NCI-H2029 (cell line): ENCODE data around the gene SPATS2.
"Not testable (repeated sequence)": the region's sequence is repeated elsewhere in the genome, so short reads cannot be mapped to it uniquely, and the experiment has no call there.

Source experiments
- DNase-seq: peaks from one replicate; lab custom pipeline; 2025; lab: John Stamatoyannopoulos, UW

Gene SPATS2

DNA sequence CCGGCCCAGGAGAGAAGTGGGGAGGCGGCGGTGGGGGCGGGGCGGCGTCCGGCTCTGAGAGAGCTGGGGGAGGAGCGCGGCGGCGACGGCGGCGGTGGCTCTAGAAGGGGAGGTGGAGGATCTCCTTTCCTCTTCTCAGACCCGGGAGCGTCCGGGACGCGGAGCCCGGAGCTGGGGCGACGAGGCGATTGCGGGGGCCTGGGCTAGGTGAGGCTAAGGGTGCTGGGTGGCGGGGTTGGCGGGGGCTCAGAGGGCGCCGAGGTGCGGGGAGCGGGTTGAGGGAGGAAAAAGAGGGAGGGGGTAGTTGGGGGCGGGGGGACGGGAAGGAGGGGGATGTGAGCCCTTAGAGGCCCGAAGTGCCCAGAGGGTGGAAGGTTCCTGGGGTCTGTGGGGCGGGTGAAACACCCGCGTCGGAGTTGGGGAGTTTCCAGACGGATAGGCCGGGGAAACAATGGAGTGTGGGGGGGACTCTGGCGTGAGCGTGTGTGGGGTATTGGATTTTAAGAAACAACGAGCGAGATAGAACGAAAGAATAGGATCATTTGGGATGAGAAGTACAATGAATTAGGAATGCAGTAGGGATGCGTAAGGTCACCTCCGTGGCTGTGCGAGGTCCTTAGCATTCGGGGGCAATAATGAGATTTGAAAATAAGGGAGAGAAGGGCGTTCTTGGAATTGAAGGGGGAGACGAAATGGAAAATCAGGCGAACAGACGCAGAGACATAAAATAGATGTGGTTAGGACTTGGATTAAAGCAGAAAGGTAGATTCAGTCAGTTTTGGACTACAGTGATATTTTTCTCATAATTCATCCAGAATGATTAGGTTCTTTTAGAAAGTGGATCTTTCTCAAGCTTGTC, at the start of gene SPATS2:
Gene SPATS2, plus strand, starts transcription at position 82 of the 859 bp plus-strand sequence. CDS start 93,551 bp downstream, outside the sequence.
- DNase-seq = no peak

DNA sequence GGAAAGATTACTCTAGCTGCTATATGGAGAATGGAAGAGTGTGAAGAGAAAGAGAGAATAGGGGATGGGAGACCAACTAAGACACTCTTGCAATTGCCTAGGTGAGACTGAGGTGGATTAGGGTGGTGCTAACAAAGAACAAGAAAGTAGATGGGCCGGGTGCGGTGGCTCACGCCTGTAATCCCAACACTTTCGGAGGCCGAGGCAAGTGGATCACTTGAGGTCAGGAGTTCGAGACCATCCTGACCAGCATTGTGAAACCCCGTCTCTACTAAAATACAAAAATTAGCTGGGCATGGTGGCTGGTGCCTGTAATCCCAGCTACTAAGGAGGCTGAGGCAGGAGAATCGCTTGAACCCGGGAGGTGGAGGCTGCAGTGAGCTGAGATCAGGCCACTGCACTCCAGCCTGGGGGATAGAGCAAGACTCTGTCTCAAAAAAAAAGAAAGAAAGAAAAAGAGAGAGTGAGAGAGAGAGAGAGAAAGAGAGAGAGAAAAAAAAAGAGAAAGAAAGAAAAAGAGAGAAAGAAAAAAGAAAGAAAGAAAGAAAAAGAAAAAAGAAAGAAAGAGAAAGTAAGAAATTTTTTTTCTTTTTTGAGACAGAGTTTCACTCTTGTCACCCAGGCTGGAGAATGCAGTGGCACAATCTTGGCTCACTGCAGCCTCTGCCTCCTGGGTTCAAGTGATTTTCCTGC, 46.7 kb upstream of the SPATS2 start:
- DNase-seq = not testable (repeated sequence)

DNA sequence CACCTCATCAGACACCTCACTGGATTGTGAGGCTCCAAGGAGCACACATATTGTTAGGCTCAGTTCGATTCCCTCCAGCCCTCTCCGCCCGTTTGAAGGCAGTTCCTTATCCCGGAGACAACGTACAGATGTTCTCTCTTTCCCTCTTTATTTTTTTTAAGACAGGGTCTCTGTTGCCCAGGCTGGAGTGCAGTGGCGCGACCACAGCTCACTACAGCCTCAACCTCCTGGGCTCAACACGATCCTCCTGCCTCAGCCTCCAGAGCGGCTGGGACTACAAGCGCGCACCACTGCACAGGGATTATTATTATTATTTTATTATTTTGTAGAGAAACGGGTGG, 44.9 kb upstream of the SPATS2 start:
- DNase-seq = no peak

DNA sequence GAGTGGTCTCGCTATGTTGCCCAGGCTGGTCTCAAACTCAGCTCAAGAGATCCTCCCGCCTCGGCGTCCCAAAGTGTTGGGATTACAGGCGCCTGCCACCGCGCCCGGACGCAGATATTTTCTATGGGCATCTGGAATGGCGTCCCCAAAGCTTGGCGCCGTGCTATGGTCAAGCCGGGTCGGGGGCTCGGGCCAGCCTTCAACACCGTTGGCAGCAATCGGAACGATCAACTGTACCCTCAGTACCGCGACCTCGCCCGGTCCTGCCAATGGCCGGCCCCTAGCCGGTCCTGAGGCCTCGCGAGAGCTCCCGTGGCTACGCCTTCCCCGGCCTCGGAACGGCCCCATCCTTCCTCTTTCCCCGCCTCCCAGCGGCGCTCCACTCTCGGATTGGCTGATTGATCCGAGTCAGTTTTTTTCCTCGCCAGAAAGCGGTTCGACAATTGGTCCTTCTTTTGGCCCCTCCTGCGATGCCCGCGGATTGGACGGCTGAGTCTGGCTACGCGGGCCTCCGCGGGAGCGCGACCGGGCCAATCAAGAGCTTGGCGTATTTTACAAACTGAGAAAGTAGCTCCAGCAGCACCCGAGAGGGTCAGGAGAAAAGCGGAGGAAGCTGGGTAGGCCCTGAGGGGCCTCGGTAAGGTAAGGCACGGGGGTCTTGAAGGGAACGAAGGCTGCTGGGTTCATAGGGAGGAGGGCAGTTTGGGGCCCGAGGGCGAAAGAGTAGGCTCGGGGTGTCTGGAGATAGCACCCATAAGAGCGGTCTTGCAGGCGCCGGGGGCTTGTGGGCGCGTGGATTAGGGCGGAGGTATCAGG, 44.3 kb upstream of the SPATS2 start, which contains the start of gene TROAP:
Gene TROAP, plus strand, starts transcription at position 548 of the 816 bp plus-strand sequence. CDS start 354 bp downstream, outside the sequence.
- peak; percentile 99 for DNase-seq

DNA sequence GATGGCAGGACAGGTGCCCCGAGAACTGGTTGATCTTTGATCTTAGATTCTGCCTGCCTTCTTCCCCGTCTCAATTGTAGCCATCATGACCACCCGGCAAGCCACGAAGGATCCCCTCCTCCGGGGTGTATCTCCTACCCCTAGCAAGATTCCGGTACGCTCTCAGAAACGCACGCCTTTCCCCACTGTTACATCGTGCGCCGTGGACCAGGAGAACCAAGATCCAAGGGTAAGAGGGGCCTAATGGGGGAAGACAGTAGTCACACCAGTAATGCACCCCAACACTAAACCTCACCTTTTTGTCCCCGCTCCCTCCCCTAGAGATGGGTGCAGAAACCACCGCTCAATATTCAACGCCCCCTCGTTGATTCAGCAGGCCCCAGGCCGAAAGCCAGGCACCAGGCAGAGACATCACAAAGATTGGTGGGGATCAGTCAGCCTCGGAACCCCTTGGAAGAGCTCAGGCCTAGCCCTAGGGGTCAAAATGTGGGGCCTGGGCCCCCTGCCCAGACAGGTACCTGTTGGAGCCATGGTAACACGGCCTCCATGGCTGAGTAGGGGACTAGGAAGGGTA, 43.7 kb upstream of the SPATS2 start:
- DNase-seq = no peak

DNA sequence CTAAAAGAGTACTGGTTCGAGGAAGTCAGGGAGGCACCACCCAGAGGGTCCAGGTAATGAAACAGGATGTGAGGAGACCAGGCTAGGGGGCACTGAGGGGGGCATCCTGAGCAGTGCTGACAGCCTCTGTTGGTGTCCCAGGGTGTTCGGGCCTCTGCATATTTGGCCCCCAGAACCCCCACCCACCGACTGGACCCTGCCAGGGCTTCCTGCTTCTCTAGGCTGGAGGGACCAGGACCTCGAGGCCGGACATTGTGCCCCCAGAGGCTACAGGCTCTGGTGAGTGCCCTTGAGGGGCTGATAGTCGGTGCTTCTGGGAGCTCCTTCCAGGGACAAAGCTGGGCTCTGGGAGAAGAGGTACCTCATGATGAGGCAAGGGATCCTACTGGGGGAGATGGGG, 41.7 kb upstream of the SPATS2 start:
- DNase-seq = no peak

DNA sequence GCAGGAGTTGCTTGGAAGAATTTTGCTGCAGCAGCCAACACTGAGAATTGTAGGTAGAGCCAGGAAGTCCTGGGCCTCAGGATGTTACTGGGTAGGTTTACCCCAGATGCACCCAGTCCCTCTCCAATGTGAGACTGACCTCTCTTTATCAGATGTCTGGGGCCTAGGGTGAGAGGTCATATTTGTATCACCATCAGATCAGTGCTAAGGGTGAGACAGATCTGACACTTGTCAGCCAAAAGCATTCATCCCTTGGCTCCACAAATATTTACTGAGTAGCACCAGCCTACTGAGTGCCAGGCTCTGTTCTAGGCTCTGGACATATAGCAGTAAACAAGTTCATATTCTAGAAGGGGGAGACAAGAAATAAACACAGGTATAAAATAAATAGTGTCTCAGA, 39.9 kb upstream of the SPATS2 start:
- DNase-seq = no peak

DNA sequence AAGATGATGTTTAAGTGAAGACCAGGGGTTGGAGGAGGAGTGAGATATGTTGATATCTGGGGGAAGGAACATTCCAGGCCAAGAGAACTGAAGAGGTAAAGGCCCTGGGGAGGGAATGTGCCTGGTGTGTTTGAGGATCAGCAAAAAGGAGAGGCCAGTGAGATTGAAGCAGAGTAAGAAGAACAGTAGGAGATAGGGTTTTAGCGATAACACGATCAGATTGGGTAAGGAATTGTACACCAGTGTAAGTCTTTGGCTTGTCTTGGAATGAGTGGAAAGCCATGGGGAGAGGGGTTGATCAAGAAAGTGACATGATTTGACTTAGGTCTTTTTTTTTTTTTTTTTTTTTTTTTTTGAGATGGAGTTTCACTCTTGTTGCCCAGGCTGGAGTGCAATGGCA, 39.4 kb upstream of the SPATS2 start:
- no peak for DNase-seq

DNA sequence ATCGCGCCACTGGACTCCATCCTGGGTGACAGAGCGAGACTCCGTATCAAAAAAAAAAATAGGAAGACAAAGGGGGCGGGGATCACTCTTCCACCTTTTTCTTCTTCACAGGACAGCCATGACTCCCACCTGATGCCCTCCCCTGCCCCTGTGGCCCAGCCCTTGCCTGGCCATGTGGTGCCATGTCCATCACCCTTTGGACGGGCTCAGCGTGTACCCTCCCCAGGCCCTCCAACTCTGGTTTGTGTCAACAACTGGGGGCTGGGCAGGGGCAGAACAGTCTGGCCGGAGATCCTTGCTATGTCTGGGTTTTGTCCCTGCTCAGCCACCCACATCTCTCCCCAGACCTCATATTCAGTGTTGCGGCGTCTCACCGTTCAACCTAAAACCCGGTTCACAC, 38.4 kb upstream of the SPATS2 start:
- DNase-seq = no peak

DNA sequence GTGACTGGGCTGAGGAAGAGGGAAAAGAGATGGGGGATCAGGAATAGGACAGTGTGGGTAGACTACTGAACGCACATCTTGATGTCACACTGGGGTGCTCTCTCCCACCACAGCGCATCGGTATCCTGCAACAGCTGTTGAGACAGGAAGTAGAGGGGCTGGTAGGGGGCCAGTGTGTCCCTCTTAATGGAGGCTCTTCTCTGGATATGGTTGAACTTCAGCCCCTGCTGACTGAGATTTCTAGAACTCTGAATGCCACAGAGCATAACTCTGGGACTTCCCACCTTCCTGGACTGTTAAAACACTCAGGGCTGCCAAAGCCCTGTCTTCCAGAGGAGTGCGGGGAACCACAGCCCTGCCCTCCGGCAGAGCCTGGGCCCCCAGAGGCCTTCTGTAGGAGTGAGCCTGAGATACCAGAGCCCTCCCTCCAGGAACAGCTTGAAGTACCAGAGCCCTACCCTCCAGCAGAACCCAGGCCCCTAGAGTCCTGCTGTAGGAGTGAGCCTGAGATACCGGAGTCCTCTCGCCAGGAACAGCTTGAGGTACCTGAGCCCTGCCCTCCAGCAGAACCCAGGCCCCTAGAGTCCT, 37.1 kb upstream of the SPATS2 start:
- DNase-seq = no peak

DNA sequence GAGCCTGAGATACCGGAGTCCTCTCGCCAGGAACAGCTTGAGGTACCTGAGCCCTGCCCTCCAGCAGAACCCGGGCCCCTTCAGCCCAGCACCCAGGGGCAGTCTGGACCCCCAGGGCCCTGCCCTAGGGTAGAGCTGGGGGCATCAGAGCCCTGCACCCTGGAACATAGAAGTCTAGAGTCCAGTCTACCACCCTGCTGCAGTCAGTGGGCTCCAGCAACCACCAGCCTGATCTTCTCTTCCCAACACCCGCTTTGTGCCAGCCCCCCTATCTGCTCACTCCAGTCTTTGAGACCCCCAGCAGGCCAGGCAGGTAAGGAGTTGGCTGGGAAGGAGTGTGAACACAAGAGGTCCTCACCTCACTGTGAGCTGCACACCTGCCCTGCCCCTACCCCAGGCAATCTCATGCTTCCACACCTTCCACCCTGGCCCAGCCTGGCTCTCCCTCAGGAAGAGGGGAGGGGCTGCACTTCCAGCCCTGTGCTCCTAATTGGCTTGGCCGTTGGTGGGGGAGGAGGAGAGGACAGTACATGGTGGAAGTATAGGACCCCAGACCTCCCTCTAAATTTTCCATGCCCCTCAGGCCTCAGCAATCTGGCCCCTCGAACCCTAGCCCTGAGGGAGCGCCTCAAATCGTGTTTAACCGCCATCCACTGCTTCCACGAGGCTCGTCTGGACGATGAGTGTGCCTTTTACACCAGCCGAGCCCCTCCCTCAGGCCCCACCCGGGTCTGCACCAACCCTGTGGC, 36.5 kb upstream of the SPATS2 start:
- no peak for DNase-seq

DNA sequence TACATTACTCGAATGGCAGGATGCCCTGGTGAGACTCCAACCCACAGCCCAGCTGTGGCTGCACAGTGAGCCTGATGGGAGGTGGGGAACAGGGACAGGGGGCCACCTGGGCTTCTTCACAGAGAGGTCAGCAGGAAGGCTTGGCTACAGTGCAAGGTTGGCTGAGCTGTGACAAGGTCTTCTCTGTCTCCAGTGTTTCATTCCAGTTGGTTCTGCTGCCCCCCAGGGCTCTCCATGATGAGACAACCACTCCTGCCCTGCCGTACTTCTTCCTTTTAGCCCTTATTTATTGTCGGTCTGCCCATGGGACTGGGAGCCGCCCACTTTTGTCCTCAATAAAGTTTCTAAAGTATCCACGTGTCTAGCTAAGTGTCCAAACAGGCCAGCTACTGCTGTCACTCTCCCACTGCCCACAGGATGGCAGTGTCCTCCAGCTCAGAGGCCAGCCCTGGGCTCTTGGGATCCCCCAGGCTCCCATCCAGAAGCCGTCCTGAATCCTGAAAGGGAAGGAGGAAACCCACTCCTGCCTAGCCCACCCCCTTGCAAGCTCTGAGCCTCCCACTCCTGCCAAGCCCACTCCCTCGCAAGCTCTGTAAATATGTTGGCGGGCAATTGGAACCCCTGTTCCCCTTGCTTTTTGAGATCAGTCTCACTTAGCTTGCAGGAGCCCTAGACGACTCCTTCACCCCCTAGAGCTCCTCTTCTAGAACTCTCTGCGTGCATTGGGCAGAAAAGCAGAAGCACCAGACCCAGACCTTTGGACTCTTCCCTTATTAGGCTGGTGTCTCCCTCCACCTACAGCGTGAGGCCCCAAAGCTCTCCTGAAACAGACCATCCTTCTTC, 35.7 kb upstream of the SPATS2 start:
- peak; percentile 23 for DNase-seq

DNA sequence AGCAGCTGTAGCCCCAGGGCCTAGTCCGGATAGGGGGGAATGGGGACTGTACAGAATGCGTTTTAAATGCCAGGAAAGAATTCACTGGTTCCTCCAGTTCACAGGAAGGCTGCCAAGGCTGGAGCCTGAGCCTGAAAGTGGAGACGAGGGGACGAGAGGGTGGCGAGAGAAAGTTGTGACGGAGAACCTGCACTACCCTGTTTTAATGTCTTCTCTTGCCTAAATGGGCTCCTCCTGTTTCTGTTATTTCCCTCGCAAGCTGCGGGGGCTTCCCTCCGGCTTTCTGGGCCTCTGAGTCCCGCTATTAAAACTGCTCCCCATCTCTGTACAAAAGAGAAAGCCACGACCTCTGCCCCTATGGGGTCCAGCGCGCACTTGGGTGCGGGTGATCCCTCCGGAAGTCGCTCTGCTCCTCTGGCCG, 34.8 kb upstream of the SPATS2 start:
- no peak for DNase-seq

DNA sequence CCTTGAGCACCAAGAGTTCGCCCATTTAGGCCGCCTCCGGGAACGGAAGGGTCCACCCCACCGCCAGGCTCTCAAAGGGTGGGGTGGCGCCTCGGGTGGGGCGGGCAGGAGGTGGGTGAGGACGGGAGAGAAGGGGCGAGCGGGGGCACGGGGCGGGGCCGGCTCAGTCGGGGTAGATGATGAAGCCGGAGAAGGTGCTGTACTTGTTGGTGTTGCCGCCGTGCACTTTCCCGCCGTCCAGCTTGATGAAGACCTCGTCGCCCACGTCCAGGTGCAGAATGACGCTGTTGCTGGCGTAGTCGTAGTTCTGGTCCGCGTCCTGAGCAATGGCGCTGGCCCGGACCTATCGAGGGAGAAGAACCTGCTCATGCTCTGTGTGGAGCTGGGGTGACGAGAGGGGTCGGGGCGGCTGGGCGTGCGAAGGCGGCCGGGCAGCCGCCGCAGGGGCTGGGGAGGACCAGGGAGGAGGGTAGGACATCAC, 34.3 kb upstream of the SPATS2 start:
- no peak for DNase-seq

DNA sequence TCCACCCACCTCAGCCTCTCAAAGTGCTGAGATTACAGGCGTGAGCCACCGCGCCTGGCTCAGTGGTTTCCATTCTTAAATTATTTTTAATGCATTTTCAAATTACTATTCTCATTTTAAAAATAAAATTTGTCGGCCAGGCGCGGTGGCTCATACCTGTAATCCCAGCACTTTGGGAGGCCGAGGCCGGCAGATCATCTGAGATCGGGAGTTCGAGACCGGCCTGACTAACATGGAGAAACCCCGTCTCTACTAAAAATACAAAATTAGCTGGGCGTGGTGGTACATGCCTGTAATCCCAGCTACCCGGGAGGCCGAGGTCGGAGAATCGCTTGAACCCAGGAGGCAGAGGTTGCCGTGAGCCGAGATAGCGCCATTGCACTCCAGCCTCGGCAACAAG, 33.5 kb upstream of the SPATS2 start:
- DNase-seq = not testable (repeated sequence)

DNA sequence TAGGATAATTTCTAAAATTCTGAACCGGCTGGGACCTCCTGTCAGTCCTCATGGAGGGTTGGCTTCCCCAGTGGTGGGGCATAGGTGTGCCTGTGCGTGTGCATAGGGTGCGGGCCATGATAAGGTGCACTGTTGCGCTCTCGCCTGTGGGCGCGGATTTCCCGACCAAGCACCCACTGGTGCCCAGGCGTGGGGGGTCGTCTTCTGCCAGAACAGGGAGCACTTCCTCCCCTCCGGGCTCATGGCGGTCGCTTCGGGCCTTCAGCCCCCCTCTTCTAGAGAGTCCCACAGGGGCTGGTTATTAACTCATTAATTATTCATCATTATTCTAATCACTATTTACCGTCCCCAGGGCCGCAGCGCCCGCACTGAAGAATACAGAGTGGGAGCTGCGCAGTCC, 33.0 kb upstream of the SPATS2 start:
- no peak for DNase-seq

DNA sequence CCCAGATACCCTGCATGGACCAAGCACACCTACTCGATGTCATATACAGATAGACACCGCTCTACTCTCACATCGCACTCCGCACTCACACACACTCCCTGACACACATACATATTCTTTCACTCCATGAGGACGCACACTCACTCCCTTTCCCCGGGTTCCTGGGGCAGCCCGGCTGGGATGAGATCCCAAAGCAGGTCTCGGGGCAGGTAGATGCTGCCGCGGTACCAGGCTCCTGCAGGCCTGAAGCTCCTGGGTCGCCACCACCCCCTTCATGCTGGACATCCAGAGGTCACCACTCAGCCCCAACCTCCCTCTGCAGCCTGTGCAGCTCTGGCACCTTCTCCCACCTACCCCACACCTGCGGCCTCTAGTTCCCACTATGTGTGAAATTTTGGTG, 32.6 kb upstream of the SPATS2 start:
- no peak for DNase-seq

DNA sequence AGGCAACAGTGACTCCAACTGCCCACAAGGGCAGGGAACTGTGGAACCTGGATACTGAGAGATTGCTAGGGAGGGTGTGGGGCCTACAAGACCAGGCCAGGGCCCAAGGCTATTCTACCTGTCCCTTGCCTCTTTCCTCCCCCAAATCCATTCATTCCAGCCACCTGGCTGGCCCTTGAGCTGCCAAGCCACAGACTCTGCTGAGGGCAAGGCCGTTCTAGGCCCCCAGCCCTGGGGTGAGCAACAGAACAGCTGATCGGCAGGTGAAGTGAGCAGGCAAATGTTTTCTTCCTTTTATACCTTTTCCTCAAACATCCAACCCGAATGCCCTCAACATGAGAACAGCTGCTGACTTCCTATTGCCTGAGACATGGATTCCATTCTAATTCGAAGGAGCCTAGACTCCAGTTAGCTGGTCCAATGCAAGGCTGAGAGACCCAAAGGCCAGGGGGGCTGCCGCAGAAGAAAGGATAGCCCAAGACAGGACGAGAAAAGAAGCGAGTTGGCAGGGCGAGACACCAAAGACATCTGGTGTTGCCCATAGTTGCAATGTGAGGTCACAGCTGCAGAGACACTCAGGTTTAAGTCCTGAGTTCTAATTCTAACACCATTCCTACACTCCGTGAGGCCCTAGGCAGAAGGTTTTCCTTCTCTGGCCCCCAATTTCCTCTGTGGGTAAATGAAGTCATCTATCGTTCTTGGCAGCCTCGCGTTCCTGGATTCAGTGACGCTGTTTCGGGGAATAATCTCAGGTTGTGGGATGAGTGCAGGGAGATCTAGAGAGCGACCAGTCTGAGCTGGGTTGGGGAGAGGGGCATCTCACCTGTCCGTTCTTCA, 31.9 kb upstream of the SPATS2 start:
- DNase-seq = no peak
